ENCODE data around the gene THEM4. TPM values are rescaled to one million over a fixed set of nuclear protein-coding genes. Genes with fewer than 3 reads are reported as not detected.
A peak's percentile ranks its signal among the peaks of the same experiment; 100 is the strongest.

THEM4 gene
- total RNA-seq, 4 donors from 2014 or later, result 5.1 to 15.3 (median 7.0) TPM

GRCh38 chr1:151831256-151831591, 78.1 kb downstream of the THEM4 start:
- TF ChIP-seq CTCF (IDR thresholded peaks at IDR 0.05), result no peak
- H3K4me3 ChIP-seq (ENCODE audit: low read depth, poor library complexity, severe bottlenecking), result peak overlapping the region; percentile 22
- DNase-seq (ENCODE audit: low spot score in 2 of 2), result no peak
- 36 to 57% methylated on average over 4 of the region's 4 CpGs for WGBS, 2 donors
- intact Hi-C loops (cut with DNase I; ENCODE audit: low total_unique reads), result loop anchor here (10.0 kb wide), 1 partner anchor 296 kb away; no protein-coding TSS in a partner anchor

GRCh38 chr1:151830055-151830454, 79.3 kb downstream of the THEM4 start:
- no peak for DNase-seq (ENCODE audit: low spot score in 2 of 2)
- WGBS, 2 donors, result 59 to 61% methylated on average over 6 of the region's 6 CpGs
- intact Hi-C loops (cut with DNase I; ENCODE audit: low total_unique reads), result loop anchor here (10.0 kb wide), 1 partner anchor 295 kb away; no protein-coding TSS in a partner anchor
- no peak for TF ChIP-seq CTCF (IDR thresholded peaks at IDR 0.05)
- no peak for TF ChIP-seq POLR2A (IDR thresholded peaks at IDR 0.05)
- H3K4me3 ChIP-seq (ENCODE audit: low read depth, poor library complexity, severe bottlenecking), result no peak overlapping the region

- H3K4me3 ChIP-seq (ENCODE audit: low read depth, poor library complexity, severe bottlenecking), result no peak overlapping the region
- WGBS, 2 donors, result 41 to 62% methylated on average over 4 of the region's 4 CpGs
- DNase-seq (ENCODE audit: low spot score in 2 of 2), result no peak
- intact Hi-C loops (cut with DNase I; ENCODE audit: low total_unique reads), result loop anchor here (10.0 kb wide), 1 partner anchor 295 kb away; no protein-coding TSS in a partner anchor
- TF ChIP-seq CTCF (IDR thresholded peaks at IDR 0.05), result no peak
Observed at GRCh38 chr1:151829352-151830046, 79.8 kb downstream of the THEM4 start.

GRCh38 chr1:151828921-151829320, 80.4 kb downstream of the THEM4 start:
- TF ChIP-seq CTCF (IDR thresholded peaks at IDR 0.05), result no peak
- no peak for TF ChIP-seq POLR2A (IDR thresholded peaks at IDR 0.05)
- intact Hi-C loops (cut with DNase I; ENCODE audit: low total_unique reads), result no loop called here
- DNase-seq (ENCODE audit: low spot score in 2 of 2), result no peak
- WGBS, 2 donors, result 11 to 14% methylated on average over 12 of the region's 12 CpGs
- no peak overlapping the region for H3K4me3 ChIP-seq (ENCODE audit: low read depth, poor library complexity, severe bottlenecking)

GRCh38 chr1:151827853-151828252, 81.5 kb downstream of the THEM4 start:
- 71 to 75% methylated on average over 6 to 9 of the region's 9 CpGs for WGBS, 2 donors
- TF ChIP-seq CTCF (IDR thresholded peaks at IDR 0.05), result no peak
- TF ChIP-seq POLR2A (IDR thresholded peaks at IDR 0.05), result no peak
- H3K4me3 ChIP-seq (ENCODE audit: low read depth, poor library complexity, severe bottlenecking), result no peak overlapping the region
- no peak for DNase-seq (ENCODE audit: low spot score in 2 of 2)
- intact Hi-C loops (cut with DNase I; ENCODE audit: low total_unique reads), result no loop called here

Data from lower leg skin (tissue), 4 donors.